GM21619 (cell line): ENCODE results near the gene MOB4.
"Not testable (repeated sequence)": the region's sequence is repeated elsewhere in the genome, so short reads cannot be mapped to it uniquely, and the experiment has no call there.

Experiments
- ATAC-seq: cut with Tn5 transposase; IDR thresholded peaks from one replicate; pipeline ENCODE4 v1.9.1; 2021; ENCODE audit not compliant: unreplicated experiment

MOB4 gene

GRCh38 chr2:197515739-197516392 is at the start of gene MOB4:
Gene MOB4 (plus strand): TSS chr2:197516066. CDS start chr2:197516087, 21 bp downstream.
- peak; percentile 92 for ATAC-seq

GRCh38 chr2:197472166-197472565 is 43.7 kb upstream of the MOB4 start:
- ATAC-seq = no peak

- no peak for ATAC-seq
Measured at GRCh38 chr2:197477797-197478196, 38.1 kb upstream of the MOB4 start.

DNA sequence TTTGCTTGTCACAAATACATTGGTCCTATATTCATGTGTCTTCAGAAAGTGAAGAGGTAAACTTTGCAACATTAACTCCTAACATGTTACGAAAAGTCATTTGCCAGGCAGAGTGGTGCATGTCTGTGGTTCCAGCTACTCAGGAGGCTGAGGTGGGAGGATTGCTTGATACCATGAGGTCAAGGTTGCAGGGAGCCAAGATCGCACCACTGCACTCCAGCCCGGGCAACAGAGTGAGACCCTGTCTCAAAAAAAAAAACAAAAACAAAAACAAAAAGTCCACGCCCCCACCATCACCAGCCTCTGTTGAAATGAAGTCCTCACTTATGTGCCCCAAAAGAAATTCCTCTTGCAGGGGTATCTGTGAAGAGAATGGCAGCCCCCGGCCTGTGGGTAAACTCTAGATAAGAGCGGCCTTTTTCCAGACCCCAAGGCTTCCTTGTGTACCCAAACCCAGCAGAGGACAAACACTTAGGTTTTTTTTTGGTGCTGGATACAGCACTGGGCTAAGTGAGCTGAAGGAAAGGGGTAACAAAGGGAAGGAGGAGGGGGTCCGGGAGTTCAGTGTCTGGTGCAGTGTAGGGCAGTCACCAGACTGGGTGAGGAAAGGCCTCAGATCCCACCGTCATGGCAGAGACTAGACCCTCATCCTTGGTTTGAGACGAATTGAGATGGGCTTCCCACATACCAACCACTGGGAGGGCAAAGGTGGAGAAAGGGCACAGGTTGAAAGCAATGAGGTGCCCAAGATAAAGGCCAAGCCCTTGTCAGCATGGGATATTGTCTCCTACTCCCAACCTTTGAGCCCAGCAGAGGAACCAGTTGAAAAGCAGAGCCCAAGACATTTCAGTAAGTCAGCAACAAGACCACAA is 35.5 kb upstream of the MOB4 start:
- ATAC-seq = no peak

- not testable (repeated sequence) for ATAC-seq
Measured at GRCh38 chr2:197484248-197484647, 31.6 kb upstream of the MOB4 start.

DNA sequence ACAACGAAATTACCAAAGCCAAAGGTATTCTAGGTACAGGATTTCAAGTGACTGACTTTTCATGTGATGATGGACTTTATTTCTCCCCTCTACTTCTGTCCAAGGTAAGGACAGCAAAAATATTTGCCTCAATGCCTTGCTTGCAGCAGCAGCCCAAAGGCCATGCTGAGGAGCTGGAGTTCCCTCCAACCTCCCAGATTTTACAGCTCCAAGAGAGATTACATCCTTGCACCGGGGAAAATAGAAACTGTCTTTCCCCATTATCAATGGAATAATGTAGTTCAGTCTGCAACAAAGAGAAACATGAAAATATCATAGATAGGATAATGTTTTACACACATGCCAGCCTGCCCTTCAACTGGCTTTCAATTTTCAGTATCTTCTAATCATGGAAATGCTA is 29.7 kb upstream of the MOB4 start:
- ATAC-seq = no peak

- no peak for ATAC-seq
Measured at GRCh38 chr2:197487385-197487784, 28.5 kb upstream of the MOB4 start.

DNA sequence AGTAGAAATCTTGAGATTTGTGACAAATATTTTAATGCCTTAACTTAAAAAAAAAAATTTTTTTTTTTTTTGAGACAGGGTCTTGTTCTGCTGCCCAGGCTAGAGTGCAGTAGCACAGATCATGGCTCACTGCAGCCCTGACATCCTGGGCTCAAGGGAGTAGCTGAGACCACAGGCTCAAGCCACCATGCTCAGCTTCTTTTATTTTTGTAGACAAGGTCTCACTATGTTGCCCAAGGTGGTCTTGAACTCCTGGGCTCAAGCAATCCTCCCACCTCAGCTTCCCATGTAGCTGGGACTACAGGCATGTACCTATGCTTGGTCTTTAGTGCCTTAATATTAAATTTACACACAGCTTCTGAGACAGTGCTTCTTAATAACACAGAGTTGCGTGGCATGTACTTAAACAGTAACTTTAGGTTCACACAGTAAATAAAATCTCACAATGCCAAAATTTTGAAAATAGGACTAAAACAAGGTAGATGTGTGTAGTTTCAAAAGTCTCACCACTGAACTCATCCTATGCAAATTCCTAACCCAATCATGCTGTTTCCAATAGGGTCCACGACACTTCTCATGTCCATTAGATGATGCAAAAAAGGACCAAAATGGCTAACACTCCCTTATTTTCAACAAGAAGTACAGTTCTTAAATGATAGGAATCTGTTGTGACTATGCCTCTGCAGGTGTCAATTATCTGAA is 20.3 kb upstream of the MOB4 start:
- ATAC-seq = no peak

DNA sequence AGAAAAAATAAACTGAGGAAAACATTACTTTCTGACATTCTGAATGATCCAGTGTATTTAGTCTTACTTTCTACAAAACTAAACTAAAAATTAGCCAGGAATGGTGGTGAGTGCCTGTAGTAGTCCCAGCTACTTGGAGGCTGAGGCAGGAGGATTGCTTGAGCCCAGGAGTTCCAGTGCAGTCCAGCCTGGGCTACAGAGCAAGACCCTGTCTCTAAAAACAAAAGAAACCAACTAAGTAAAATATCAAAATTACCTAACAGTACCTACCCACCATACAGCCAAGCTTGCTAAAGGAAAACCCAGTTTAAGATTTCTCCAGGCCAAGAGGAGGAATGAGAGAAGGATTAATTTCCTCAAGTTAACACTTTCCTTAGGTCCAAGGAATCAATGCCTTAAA is 19.2 kb upstream of the MOB4 start:
- ATAC-seq = no peak

GRCh38 chr2:197497326-197497725 is 18.5 kb upstream of the MOB4 start:
- no peak for ATAC-seq

DNA sequence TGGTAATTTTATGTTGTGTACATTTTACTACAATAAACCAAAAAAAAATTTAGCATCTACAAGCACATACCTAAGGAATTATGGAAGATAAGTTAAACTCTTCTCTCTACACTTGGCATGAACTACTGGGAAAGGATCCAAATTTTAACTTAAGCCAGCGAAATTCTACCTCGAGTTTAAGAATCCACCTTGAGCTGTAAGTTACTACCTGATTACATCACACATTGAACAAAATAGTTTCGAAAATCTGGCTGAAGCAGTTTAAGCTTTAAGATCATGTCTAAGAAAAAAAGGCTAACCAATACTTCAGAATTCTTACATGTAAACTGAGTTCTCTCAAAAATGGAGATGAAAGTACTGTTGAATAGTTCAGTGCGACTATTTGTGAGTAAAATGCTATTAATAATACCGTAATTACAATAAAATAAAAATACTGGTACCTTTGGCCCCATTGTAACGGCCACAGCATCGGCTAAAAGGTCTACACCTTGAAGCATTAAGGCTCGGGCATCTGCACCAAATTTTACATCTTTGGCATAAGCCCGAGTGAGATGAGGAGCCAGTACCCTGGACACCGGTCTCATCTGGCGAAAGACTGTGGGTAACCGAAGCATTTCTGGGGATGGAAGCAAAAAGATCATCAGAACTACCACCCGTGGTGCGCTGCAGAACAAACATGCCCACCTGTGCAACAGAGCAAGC is 17.5 kb upstream of the MOB4 start:
- no peak for ATAC-seq

DNA sequence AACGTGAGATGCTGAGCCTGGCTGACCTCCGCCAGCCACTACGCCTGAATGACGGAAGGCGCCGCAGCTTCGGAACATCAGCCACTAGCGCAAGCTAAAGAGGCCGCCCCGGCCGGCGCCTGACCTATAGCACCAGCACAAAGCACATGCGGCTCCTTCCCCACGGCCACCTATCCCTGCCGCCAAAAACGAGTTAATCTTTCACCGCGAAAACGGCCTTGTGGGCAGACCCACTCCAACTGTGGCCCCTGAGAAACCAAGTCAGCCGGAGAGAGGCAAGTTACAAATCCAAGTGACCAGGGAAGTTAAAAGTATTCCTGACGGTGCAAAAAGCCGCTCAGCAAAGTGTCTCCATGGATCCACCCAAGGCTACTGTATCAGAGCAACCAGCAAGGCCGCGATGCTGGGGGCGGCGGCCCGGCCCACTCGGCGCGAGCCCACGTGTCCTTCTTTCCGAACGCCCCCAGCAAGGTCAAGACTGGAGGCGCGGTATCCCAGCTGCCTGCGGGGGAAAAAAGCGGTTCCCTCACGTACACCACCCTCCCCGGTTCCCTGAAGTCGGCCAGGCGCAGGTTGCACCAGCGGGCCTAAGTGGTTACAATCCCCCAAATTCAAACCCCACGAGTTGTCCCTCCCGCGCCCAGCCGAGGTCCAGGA is 16.8 kb upstream of the MOB4 start:
- peak; percentile 22 for ATAC-seq

GRCh38 chr2:197499594-197500502 is 16.0 kb upstream of the MOB4 start, which contains the start of the genes HSPD1 and HSPE1:
Gene HSPD1 (minus strand): TSS chr2:197499840. CDS start chr2:197498848, 992 bp downstream.
Gene HSPE1 (plus strand): TSS chr2:197500379. CDS start chr2:197500437, 58 bp downstream.
- peak; percentile 76 for ATAC-seq

GRCh38 chr2:197500503-197501131 is 15.2 kb upstream of the MOB4 start:
- peak; percentile 5 for ATAC-seq

GRCh38 chr2:197502201-197502600 is 13.7 kb upstream of the MOB4 start:
- no peak for ATAC-seq

- no peak for ATAC-seq
Measured at GRCh38 chr2:197502685-197503084, 13.2 kb upstream of the MOB4 start.

DNA sequence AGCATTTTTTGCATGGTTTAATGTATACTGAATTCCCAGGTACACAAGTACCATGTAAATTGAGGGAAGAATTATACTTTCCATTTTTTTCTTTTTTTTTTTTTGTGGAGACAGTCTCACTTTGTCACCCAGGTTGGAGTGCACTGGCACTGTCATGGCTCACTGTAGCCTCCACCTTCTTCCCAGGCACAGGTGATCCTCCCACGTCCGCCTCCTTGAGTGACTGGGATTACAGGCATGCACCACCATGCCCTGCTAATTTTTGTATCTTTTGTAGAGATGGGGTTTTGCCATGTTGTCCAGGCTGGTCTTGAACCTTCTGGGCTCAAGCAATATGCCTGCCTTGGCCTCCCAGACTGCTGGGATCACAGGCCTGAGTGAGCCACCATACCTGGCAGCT is 11.9 kb upstream of the MOB4 start:
- no peak for ATAC-seq

GRCh38 chr2:197504512-197504911 is 11.4 kb upstream of the MOB4 start:
- no peak for ATAC-seq

DNA sequence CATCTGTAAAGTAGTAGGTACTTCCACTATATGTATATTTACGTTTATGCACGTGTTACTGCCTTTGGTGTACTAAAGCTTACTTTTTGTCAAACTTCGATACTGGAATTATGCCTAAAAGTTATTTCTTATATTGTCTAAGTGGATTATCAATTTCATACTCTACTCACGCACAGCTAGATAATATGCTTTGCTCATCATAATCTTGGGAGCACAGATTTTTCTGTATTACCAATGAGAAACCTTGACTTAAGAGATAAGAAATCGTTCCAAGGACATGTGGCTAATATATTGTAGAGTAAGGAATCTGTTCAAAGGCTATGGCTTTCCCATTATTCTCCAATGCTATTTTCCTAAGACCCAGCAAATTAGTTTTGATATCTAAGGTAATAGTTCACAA is 9.2 kb upstream of the MOB4 start:
- ATAC-seq = no peak
